ENCODE results near the gene NRIP3.
"Not testable (repeated sequence)": the region's sequence is repeated elsewhere in the genome, so short reads cannot be mapped to it uniquely, and the experiment has no call there.

Gene NRIP3

DNA sequence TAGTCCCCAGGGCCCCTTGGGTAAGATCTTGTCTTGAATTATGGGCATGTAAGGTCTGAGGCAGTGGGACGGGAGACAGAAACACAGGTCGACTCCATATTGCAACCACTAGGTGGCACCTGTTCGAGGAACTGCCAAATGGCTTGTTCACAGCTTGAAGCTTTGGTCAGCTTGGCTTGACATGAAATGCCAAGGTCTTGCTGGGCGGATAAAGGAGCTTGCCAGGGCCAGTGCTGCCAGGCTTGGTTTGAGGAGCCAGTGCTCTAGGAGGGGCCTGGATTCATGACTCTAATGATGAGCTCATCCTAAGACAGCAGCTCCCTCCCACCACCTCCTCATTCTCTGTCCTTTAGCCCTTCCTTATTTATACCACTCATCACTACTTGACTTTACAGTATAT is 11.9 kb upstream of the NRIP3 start:
- DNase-seq, result peak; percentile 55 to 64

DNA sequence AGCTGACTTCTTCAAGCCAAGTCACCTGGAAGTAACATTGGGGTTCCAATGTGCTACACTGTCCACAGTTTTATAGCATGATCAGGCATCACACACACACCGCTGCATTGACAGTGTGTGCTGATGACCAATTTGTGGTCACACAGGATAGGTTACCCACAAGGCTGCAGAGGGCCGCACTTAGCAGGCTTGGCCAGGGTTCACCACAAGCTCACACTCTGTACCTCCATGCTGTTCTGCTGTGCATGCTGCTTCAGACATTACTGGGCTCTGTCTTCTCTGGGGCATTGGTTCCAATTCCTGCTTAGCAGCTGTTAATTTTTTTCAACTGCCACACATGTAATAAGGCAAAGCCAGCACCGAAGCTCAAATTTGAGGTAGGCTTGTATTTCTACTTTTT is 11.0 kb upstream of the NRIP3 start:
- DNase-seq, result no peak

DNA sequence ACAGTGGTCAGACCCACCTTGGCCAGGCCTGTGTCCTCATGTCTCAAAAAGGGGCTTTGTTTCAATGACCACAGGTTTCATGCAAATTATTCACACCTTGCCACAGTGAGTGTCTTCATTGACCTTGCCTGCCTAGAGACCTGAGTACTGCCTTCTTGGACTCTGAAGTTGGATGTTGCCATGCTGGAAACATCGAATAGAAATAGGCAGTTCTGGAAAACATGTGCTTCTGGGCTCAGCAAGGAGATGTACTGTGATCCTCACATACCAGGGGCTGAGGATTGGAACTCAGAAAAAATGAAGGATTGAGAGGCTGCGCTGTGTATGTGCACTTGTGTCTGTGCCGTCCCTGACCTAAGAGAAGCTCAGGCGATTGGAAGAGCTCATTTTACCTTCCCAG is 9.6 kb upstream of the NRIP3 start:
- no peak for DNase-seq

DNA sequence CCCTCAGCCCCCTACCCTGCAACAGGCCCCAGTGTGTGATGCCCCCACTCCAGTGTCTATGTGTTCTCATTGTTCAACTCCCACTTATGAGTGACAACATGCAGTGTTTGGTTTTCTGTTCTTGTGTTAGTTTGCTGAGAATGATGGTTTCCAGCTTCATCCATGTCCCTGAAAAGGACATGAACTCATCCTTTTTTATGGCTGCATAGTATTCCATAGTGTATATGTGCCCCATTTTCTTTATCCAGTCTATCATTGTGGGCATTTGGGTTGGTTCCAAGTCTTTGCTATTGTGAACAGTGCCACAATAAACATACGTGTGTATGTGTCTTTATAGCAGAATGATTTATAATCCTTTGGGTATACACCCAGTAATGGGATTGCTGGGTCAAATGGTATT is 5.7 kb upstream of the NRIP3 start:
- DNase-seq, result not testable (repeated sequence)

DNA sequence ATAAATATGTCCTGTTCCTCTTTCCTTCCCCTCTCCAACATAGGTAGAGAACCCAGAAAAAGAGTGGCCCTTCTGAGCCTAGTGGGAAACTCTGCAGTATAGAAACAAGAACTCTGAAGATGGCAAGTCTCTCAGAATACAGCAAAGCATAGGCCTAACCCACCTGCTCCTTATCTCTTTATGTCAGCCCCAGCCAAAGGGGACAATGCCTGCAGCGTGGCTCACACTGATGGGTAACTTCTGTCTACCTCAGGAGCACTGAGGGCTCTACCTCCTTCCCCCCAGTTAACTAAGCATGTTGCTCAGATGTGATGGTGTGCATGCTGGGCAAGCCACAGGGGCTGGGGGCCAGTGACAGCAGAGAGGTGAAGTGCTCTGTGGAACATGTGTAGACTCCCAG is 4.9 kb upstream of the NRIP3 start:
- DNase-seq, result no peak

DNA sequence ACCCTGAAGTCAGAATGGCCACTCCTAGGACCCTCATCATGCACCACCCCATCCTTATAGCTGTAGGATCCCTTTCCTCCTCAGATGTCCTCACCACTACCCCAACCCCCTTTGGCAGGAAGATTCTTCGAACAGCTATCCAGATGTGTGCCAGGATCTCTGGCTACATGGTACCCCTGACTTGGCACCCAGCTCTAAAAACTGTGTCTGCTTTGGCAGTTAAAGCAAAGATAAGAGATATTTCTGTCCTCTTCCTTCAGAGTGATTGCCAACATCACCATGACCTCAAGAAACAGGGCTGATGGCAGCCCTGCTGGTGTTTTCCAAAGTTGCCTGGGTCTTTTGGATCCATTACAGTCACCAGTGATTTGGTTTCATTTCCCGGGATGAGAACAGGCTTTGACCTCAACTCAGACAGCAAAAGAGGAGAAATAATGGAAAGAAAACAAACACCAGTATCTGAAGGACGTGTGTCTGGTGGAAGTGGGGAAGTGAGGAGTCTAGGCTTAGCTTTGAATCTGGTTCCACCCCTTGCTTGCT is 4.3 kb upstream of the NRIP3 start:
- no peak for DNase-seq

DNA sequence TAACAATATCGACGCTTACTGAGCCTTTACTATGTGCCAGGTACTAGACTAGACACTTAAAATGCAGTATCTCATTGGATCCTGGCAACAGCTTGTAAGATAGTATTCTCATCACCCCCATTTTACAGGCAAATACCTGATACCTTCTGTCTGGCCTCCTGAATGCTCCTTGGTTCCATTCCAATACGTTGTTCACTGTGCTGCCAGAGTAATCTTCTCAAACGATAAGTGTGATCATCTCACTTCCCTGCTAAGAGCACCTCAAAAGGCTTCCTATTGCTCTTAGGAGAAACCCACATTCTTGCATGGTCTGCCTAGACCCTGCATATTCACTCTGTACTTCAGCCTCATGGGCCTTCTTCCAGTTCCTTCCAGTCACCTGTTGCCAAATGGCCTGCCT is 1.3 kb upstream of the NRIP3 start:
- DNase-seq, result no peak

DNA sequence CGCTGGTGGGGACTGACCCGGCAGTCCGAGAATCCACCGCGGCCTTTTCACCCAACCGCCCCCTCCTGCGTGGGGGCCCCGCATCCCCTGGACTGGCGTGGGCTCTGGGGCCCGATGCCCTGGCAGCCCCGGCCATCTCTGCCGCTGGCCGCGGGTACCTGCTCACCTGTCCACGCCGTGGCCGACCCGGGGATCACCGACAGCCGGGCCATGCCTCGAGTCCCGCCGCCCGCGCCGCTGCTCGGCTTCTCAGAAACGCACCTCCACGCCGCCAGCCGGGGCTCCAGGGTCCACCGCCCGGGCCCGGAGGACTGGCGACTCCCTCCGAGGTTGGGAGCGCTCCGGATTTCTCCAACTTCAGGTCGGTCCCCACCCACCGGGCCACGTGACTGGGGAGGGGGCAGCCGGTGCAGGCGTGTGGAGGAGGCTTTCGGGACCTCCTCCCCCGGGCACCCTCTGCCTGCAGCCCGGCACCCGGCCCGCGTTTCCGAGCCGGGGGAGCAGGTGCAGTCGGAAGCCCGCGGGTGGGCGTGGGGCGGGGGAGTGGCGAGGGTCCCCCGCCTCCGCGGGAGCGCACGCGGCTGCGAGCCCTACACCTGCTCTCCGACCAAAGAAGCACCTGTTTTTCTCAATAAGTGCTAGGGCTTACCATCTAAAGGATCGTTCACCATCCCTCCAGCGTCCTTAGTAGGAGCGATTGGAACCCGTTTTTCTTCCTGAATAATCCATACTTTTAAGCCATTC is 554 bp upstream of the NRIP3 start:
- DNase-seq, result peak; percentile 9 to 13

DNA sequence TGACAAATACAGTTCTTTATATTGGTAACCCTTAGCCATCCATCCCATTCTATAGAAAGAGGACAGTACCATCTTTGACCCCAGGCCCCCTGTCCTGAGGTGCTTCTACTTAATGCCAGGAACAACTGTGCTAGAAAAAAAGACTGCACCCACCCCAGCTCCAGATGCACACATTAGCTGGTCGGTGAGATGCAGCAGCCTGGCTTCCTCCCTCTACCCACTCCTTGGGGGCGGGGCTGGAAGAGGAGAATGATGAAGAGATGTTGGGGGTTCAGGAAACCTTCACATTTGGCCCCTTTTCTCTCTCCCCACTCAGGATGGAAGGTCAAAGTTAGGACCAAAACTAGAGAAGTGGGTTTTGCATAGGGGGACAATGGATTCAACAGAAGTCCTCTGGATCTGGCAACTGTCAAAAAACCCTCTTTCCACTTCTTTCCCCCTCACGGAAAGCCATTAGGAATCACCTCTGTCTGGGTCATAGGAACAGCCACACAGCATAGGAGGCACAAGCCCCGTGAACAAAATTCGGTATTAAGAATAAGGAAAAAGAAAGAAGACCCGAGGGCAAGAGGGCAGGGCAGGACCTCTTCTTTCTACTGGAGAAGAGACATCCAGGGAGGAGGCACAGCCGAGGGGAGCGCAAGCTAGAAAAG is 755 bp downstream of the NRIP3 start:
- DNase-seq, result peak; percentile 13 to 34

DNA sequence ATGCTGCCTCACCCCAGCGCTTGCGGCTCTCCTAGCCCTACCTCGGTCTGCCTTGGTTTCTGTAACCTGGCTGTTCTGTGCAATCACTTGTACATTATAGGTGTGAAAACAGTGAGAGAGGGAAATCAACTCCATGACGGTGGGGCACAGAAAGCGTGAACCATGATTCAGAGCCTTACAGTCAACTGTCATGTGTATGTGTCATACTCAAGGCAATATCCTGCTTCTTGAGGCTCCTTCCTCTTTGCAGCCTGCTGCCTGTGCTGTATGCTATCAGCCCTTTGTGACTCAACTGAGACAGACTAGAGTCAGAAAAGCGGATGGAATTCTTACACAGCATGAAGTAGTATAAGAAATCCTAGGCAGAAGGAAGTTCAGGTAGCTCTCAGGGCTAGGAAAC is 2.1 kb downstream of the NRIP3 start:
- DNase-seq, result peak; percentile 44 to 64

DNA sequence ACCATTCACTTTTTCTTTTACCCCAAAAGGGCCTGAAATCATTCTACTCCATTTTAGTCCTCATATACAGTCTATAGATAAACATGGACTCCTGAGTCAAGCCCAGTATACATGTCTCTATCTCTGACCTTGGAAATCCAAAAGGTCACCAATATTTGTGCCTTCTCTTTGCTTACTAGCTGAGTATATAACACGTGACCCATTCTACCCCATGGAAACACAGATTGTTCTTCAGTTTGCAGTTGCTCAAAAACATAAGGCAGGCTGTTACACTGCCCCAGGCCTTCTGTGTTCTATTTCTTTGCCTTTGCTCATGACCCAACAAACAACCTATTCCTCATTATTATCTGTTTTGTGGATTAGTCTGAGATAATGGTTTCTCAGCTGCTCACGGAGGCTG is 5.8 kb downstream of the NRIP3 start:
- no peak for DNase-seq

DNA sequence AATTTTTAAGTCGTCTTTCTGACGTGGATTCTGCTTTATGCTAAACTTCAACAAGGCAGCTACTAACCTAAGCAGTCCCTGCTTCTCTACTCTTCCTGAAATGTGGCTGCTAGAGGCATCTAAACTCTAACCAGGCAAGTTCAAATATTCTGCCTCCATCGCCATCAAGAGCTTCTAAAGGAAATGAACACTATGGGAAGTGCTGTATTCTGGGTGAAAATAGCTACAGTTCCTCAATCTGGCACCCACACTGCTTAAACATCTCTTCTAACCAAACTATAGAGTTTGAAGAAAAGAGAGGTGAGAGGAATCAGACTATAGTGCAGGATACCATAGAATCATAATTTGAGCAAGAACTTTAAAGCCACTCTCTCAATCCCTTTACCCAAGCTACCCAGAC is 6.3 kb downstream of the NRIP3 start:
- DNase-seq, result no peak

DNA sequence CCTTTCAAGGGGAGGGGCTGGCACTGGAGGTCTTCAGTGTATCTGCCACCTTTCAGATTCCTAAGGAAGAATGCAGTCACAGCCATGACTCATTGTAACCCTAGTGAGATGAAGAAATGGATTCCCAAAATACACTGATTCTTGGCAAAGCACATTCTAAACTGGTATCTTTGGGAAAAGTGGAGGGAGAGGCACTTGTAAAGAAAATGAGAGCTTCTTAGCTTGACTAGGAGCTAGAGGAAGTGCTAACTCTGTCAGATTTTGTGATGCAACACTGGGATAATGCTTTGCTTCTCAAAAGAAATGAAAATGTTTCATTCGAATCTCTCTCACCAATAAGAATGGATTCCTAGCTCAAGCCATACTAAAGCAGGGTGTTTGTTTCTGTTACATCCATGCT is 14.3 kb downstream of the NRIP3 start:
- DNase-seq, result no peak

DNA sequence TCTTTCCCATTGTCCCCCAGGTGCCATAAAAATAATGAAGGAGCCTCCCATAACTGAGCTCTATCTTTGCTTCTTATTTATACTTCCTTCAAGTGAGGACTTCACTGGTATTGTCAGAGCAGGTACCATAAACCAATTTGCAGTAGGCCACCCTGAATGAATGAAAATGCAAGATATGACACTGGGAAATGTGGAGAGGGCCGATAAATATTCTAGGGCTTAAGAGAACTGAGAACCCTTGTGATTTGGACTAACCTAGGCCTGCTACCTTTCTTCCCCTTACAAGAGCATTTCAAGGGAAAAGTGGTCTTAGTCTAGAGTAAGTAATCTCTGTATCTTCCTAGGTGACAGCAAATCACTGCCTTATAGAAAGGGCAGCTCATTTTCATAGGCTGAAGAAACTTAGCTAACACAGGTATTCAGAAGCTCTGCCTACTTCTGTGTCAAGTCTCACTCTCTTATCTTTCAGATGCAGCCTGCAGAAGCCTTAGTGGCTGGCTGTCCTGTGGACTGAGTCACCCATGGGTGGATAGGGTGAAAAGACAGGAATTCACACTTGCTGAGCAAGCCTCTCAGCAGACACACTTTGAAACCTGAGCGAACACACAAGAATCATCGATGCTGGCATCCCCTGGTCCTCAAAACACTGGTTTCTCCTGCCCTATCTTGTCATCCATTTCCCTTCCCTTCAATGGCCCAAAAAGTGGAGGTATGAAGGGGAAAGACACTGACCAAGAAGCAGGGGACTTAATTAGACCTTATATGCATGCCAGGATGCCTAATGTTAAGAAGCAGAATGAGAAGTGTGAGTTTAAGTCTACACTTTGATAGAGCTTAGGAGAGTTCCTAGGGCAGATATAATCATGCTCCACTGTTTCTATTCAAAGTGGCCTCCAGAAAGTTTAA is 15.2 kb downstream of the NRIP3 start:
- no peak for DNase-seq

DNA sequence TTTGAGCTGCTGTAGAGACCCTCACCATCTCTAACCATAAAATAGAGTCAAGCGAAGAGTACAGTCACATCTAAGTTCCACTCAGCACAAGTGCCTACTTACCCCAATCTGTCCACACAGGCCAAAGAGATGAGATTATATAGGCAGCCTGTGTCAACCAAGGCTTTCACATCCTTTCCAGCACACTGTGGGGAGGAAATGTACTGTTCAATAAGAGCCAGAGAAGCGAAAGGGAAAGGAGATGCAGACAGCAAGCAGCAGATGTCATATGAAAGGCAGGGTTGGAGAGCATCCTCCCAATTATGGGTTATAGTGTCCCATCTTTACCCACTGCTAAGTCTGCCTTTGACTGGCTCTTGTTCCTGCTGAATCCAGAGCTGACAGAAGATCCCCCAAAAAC is 16.4 kb downstream of the NRIP3 start:
- no peak for DNase-seq

DNA sequence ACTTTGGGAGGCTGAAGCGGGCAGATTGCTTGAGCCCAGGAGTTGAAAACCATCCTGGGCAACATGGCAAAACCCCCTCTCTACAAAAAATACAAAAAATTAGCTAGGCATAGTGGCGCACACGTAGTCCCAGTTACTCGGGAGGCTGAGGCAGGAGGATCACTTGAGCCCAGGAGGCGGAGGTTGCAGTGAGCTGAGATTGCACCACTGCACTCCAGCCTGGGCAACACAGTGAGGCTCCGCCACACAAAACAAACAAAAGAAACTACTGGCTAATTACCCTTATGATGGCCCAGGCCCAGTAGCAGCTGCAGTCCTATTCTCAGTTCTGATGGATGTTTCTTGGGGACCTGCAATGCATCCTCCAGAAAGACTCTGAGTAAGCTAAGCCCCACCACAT is 17.0 kb downstream of the NRIP3 start:
- not testable (repeated sequence) for DNase-seq

DNA sequence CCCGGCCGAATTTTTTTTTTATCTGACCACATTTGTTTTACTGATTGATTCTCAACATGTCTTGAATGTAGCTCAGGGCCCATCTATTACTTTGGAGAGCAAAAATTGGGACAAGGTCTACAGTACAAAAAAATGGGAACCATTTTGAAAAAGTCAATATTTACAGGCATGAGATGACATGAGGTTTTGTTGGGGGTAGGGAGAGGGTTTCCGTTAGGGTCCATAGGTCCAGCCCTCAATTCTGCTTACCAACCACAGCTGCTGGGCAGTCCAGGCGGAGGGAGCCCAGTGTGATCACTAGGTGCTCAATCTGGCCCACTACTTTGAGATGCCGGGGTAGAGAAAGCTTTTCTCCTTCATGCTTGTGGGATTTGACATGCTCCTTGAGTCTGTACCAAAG is 18.3 kb downstream of the NRIP3 start:
- no peak for DNase-seq

DNA sequence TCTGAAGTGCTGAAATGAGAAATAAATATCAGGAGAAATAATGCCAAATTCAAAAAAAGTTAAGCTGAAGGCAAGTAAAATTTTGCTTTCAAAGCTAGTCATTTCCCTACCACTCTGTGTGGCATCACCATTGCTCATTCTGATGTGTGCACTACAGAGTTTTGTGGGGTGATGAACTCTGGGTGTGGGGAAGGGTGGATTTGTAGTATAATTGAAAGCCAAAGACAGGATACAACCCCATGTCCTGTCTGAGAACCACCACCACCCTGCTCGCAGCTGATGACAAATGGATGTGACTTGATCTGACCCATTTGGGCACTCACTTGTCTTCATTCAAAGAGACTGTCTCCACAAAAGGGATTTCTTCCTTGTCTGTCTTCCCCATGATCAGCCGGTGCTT is 20.2 kb downstream of the NRIP3 start:
- DNase-seq, result peak in 1 of 2 experiments; percentile 19

DNA sequence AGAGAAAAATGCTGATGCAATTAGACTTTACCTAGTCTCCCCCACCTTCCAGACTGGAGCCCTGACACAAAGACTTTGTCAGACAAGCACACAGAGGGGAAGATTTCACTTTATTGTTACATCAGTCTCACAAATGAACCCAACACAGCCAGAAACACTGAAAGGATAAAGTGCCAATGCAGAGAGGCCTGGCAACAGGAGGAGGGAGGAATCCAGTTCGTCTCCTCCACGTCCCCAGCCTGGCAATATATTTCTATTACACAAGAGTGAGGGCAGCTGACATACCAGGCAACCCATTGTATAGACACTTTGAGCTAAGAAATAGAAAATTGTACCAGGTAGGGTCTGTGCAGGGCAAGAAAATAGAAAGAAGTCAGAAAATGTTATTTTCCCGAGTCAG is 23.3 kb downstream of the NRIP3 start:
- DNase-seq, result no peak

DNA sequence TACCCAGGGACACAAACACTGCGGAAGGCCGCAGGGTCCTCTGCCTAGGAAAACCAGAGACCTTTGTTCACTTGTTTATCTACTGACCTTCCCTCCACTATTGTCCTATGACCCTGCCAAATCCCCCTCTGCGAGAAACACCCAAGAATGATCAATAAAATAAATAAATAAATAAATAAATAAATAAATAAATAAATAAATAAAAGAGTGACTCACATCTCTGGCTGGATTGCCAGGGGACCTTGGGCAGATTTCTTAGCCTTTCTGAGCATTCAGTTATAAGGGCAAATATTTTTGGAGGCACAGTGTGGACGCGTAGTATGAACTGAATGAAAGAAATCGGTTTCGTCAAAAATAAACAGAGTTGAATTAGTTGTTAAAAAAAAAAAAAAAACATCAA is 24.4 kb downstream of the NRIP3 start:
- DNase-seq, result not testable (repeated sequence)

DNA sequence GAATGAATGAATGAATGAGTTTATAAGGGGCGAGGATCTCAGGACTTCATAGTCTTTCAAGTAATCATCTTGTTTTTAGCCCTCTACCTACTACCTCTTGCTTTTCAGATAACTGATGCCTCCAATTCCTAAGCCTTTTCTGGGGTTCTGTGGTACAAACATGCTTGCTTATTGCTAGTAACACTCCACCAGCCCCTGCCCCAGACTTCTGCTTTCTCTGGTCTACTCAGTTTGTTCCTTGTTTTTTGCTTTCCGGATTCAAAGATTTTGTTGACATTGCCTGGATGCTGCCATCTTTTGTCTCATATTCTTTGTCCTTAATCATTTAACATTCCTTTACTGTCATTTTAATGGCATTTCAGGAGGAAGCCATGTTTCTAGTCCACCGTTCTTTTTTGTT is 30.7 kb downstream of the NRIP3 start:
- DNase-seq, result no peak

DNA sequence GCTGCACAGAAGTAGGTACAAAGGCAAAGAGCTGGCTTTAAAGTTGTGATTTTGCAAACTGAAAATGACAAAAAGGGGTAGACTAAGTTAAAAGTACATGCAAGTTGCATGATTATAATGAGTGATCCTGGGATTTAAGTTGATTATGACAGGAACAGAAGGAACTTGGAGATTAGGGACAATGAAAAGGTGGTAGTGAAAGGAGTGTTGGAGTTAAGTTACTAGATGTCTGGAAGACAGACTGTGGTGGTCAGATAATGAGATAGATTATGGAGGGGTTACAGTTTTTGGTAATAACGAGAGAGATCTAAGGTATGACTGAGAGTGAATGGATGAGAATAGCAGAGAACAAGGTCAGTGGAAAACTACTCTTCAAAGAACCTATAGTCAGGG is 31.9 kb downstream of the NRIP3 start:
- no peak for DNase-seq

DNA sequence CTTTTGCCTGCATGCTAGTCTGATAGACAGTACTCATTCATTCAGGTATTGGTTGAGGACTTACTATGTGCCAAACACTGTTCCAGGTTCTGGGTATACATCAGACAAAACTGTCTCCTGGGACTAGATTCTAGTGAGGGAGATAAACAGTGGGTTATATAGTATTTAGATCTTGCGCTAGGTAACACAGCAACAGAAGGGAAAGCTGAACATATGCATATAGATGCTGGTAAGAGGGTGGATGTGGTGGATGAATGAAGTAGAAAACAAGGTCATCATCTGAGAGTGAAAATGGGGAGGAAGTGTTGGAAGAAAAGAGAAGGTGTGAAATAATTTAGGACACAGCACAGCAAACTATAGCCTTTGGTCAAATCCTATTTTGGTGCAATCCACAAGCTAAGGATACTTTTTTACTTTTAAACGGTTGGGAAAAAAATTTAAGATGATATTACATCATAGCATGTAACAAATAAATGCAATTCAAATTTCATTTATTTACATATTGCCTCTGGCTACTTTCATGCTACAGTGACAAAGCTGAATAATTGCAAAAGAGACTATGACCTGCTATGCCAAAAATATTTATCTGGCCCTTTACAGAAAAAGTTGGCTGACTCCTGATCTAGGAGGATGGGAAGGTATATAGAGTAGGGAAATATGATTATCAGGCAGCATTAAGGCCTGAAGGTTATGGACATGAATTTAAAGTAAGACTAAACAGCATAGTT is 32.4 kb downstream of the NRIP3 start:
- DNase-seq, result no peak
